DOHH2 (cell line): Measurements from ENCODE around the gene PLBD2.

Experiments used
- H3F3A ChIP-seq: fragments of 200-600 bp; sonication (generic), shearing (Covaris generic); 2 replicates; pipeline ENCODE4 v1.6.0; 2016; ENCODE audit warnings: antibody characterized with exemption, mild to moderate bottlenecking; ENCODE audit not compliant: control insufficient read depth, insufficient read depth
- H3K27ac ChIP-seq: fragments of 200-600 bp; sonication (generic); 2 replicates; pipeline ENCODE4 v1.5.1; 2014; ENCODE audit warnings: low read depth, mild to moderate bottlenecking, low read length, moderate library complexity
- H3K27me3 ChIP-seq: fragments of 200-600 bp; sonication (generic); 2 replicates; pipeline ENCODE4 v1.6.1; 2014; ENCODE audit warnings: mild to moderate bottlenecking, low read length, mixed read lengths; ENCODE audit not compliant: control insufficient read depth
- H3K36me3 ChIP-seq: fragments of 200-600 bp; sonication (generic); 2 replicates; pipeline ENCODE4 v1.6.1; 2014; ENCODE audit warnings: mild to moderate bottlenecking, low read length, moderate library complexity, mixed read lengths; ENCODE audit not compliant: control insufficient read depth
- H3K4me1 ChIP-seq: fragments of 200-600 bp; sonication (generic); 2 replicates; pipeline ENCODE4 v1.6.1; 2014; ENCODE audit warnings: mild to moderate bottlenecking, low read length, mixed read lengths; ENCODE audit not compliant: control insufficient read depth
- H3K4me2 ChIP-seq: fragments of 200-600 bp; sonication (generic); 2 replicates; pipeline ENCODE4 v1.6.0; 2014; ENCODE audit warnings: mild to moderate bottlenecking, low read length, moderate library complexity
- H3K4me3 ChIP-seq: fragments of 200-600 bp; sonication (generic); 2 replicates; pipeline ENCODE4 v1.5.1; 2014; ENCODE audit warnings: mild to moderate bottlenecking, low read length, mixed read lengths
- H3K79me2 ChIP-seq: fragments of 200-600 bp; sonication (generic); 2 replicates; pipeline ENCODE4 v1.6.1; 2014; ENCODE audit warnings: mild to moderate bottlenecking, low read length, mixed read lengths; ENCODE audit not compliant: control insufficient read depth
- H3K9me2 ChIP-seq: fragments of 200-600 bp; sonication (generic); replicated peaks from 2 replicates; pipeline ENCODE4 v1.6.1; 2014; ENCODE audit warnings: mild to moderate bottlenecking, low read length, mixed read lengths; ENCODE audit not compliant: control insufficient read depth
- H3K9me3 ChIP-seq: fragments of 200-600 bp; sonication (generic); 2 replicates; pipeline ENCODE4 v1.6.1; 2014; ENCODE audit warnings: antibody characterized with exemption, low read length, mixed read lengths; ENCODE audit not compliant: control insufficient read depth, insufficient read depth
- H4K20me1 ChIP-seq: fragments of 200-600 bp; sonication (generic); 2 replicates; pipeline ENCODE4 v1.6.0; 2014; ENCODE audit warnings: low read depth, mild to moderate bottlenecking, antibody characterized with exemption, low read length, moderate library complexity; ENCODE audit not compliant: control insufficient read depth, insufficient read depth
- EZH2phosphoT487 ChIP-seq: fragments of 200-600 bp; sonication (generic); IDR thresholded peaks from 2 replicates; pipeline ENCODE4 v1.6.1; 2017; ENCODE audit warnings: borderline replicate concordance, mild to moderate bottlenecking, antibody characterized with exemption, low read length, moderate library complexity, mixed read lengths
- TF ChIP-seq, protein P1 (sequence below): fragments of 200-600 bp; sonication (generic); IDR thresholded peaks from one replicate; pipeline ENCODE4 v1.5.1; 2014; ENCODE audit warnings: antibody characterized with exemption, mild to moderate bottlenecking, low read depth, low read length; ENCODE audit not compliant: poor library complexity, severe bottlenecking

The PLBD2 gene

DNA sequence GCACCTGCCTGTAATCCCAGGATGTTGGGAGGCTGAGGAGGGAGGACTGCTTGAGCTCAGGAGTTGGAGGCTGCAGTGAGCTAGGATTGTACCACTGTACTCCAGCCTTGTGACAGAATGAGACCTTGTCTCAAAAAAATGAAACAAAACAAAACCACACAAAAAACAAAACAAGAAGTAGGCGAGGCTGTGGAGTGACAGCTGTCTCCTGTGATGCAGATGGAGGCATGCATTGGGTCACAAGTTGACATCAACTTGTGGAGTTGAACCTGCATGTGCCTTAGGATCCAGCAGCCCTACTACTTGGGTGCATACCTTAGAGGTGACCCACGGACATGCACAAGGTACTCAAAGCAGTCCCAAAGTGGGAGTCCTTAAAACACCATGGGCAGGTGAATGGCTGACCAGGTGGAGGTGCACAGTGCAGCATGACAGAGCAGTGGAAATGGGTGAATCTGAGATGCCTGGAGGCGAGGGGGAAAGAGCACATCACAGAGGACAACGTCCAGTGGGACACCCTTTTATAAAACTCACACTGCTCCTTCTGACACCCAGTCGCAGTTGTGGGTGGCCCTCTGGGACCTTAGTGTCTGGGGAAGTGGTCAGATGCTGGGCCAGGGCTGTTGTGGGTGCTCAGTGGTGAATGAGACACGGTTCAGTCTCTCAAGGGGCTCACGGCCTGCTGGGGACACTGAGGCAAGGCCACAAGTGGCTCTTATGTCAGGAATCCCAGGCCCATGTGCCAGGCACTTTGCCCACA is 12.7 kb downstream of the PLBD2 start:
- Histone ChIP-seq H3K4me2 (no peak overlapping the region), H3K36me3 (no peaks in the 10 kb centered on the region), H3K79me2 (no peaks in the 10 kb centered on the region), H4K20me1 (no peaks in the 10 kb centered on the region), H3K27ac (no peak overlapping the region), H3F3A (no peaks in the 10 kb centered on the region), H3K9me3 (no peaks in the 10 kb centered on the region), H3K4me1 (no peaks in the 10 kb centered on the region), H3K27me3 (no peaks in the 10 kb centered on the region), H3K4me3 (no peak overlapping the region), H3K9me2 (no peaks in the 10 kb centered on the region)
- TF ChIP-seq EZH2phosphoT487 = no peak
- TF ChIP-seq, protein P1, sequence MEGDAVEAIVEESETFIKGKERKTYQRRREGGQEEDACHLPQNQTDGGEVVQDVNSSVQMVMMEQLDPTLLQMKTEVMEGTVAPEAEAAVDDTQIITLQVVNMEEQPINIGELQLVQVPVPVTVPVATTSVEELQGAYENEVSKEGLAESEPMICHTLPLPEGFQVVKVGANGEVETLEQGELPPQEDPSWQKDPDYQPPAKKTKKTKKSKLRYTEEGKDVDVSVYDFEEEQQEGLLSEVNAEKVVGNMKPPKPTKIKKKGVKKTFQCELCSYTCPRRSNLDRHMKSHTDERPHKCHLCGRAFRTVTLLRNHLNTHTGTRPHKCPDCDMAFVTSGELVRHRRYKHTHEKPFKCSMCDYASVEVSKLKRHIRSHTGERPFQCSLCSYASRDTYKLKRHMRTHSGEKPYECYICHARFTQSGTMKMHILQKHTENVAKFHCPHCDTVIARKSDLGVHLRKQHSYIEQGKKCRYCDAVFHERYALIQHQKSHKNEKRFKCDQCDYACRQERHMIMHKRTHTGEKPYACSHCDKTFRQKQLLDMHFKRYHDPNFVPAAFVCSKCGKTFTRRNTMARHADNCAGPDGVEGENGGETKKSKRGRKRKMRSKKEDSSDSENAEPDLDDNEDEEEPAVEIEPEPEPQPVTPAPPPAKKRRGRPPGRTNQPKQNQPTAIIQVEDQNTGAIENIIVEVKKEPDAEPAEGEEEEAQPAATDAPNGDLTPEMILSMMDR = no peak

DNA sequence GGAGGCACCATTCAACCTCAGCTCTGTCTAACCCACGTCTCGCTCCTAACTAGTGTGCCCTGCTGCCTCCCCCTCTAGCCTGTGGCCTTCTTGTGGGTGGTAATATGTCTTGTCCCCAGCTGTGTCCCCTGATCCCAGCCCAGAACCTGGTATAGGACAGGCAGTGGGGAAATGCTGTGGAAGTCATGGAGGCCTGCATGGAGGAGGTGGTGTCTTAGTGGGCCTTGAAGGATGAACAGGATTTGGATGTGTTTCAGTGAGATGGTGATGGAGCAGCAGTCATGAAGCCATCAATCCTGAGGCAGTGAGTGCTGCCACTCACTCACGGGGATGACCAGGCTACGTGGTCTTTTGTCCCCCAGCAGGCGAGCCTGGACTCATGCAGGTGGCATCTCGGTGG is 13.4 kb downstream of the PLBD2 start:
- H3K4me2 ChIP-seq = no peak overlapping the region
- no peak overlapping the region for H3K4me3 ChIP-seq
- H3K9me2 ChIP-seq = no peaks in the 10 kb centered on the region
- no peaks in the 10 kb centered on the region for H3F3A ChIP-seq
- H3K79me2 ChIP-seq = no peaks in the 10 kb centered on the region
- H3K4me1 ChIP-seq = no peaks in the 10 kb centered on the region
- no peaks in the 10 kb centered on the region for H3K36me3 ChIP-seq
- H4K20me1 ChIP-seq = no peaks in the 10 kb centered on the region
- no peak overlapping the region for H3K27ac ChIP-seq
- H3K9me3 ChIP-seq = no peaks in the 10 kb centered on the region
- TF ChIP-seq, protein P1 = no peak
- no peak for TF ChIP-seq EZH2phosphoT487
- H3K27me3 ChIP-seq = no peaks in the 10 kb centered on the region

DNA sequence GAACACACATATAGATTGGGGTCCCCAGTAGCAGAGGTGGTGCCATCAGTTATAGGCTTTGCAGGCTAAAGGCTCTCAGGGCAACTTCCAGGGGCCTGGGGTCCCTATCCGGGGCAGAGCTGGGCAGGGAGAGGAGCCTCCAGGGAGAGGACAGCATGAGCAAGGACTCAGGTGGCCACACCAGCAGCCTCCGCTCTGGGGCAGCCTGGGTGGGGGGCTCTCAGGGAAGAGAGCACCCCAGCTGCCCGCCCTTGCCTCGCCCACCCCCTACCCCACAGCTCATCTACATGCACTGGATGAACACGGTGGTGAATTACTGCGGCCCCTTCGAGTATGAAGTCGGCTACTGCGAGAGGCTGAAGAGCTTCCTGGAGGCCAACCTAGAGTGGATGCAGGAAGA is 14.0 kb downstream of the PLBD2 start:
- no peaks in the 10 kb centered on the region for H3K79me2 ChIP-seq
- no peaks in the 10 kb centered on the region for H3K36me3 ChIP-seq
- TF ChIP-seq EZH2phosphoT487 = no peak
- TF ChIP-seq, protein P1 = no peak
- no peak overlapping the region for H3K4me3 ChIP-seq
- H3K9me2 ChIP-seq = no peaks in the 10 kb centered on the region
- H3K4me1 ChIP-seq = no peaks in the 10 kb centered on the region
- H3K27ac ChIP-seq = no peak overlapping the region
- H3K27me3 ChIP-seq = no peaks in the 10 kb centered on the region
- no peak overlapping the region for H3K4me2 ChIP-seq
- H3K9me3 ChIP-seq = no peaks in the 10 kb centered on the region
- no peaks in the 10 kb centered on the region for H3F3A ChIP-seq
- no peaks in the 10 kb centered on the region for H4K20me1 ChIP-seq
